Measurements from ENCODE around the gene OR1F1.

DNA sequence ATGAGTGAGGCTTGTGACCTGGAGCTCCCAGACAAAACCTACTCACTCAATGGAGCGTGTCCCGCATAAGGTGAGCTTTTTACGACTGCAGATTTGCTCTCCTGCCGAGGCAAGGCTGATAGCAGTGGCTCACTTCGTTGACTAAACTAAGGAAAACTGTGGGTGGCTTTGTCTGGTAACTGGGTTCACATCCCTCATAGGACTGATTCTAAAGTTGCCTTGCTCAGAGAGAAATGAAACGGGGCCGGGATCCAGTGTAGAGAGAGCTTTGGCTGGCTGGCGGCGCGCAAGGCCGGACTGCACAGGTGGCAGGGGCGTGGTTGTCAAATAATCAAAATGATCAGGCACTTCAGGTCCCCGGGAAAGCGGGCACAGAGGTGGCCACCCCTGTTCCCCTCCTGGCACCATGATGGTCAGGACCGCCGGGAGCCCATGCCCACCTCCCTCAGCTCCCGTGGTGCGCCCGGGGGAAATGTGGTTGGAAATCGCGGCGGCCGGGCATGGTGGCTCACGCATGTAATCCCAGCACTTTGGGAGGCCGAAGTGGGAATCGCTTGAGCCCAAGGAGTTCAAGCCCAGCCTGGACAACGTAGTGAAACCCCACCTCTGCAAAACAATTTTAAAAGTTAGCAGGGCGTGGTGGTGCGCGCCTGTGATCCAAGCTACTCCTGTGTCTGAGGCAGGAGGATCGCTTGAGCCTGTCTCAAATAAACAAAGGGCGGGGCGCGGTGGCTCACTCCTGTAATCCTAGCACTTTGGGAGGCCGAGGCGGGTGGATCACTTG is 26.6 kb upstream of the OR1F1 start:
- TF ChIP-seq EZH2 (IDR thresholded peaks at IDR 0.05; ENCODE audit: low read depth) = no peak
- TF ChIP-seq, protein P1, sequence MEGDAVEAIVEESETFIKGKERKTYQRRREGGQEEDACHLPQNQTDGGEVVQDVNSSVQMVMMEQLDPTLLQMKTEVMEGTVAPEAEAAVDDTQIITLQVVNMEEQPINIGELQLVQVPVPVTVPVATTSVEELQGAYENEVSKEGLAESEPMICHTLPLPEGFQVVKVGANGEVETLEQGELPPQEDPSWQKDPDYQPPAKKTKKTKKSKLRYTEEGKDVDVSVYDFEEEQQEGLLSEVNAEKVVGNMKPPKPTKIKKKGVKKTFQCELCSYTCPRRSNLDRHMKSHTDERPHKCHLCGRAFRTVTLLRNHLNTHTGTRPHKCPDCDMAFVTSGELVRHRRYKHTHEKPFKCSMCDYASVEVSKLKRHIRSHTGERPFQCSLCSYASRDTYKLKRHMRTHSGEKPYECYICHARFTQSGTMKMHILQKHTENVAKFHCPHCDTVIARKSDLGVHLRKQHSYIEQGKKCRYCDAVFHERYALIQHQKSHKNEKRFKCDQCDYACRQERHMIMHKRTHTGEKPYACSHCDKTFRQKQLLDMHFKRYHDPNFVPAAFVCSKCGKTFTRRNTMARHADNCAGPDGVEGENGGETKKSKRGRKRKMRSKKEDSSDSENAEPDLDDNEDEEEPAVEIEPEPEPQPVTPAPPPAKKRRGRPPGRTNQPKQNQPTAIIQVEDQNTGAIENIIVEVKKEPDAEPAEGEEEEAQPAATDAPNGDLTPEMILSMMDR (conservative IDR thresholded peaks at IDR 0.05) = no peak
